Measurements from ENCODE around the gene ATF2. TPM values are rescaled to one million over a fixed set of nuclear protein-coding genes. Genes with fewer than 3 reads are reported as not detected.
A peak's percentile ranks its signal among the peaks of the same experiment; 100 is the strongest.

Gene ATF2
- total and polyA plus RNA-seq, 2 of the 13 experiments (the other 11 are each of a cell fraction or from before 2014, with no cell fraction given): 91.6 to 95.1 TPM

- peak in 1 of 2 experiments; percentile 13; a peak in 2 of 4 replicates for TF ChIP-seq HMGXB4 (CRISPR knock-in tag; IDR thresholded peaks at IDR 0.05; ENCODE audit: borderline replicate concordance in 1 of 2, low read depth in 1 of 2)
- TF ChIP-seq ZNF772 (CRISPR knock-in tag; IDR thresholded peaks at IDR 0.05): 0 out of 2 replicates have a peak, but pooled peaks have one; percentile 10
- TF ChIP-seq, protein P1, sequence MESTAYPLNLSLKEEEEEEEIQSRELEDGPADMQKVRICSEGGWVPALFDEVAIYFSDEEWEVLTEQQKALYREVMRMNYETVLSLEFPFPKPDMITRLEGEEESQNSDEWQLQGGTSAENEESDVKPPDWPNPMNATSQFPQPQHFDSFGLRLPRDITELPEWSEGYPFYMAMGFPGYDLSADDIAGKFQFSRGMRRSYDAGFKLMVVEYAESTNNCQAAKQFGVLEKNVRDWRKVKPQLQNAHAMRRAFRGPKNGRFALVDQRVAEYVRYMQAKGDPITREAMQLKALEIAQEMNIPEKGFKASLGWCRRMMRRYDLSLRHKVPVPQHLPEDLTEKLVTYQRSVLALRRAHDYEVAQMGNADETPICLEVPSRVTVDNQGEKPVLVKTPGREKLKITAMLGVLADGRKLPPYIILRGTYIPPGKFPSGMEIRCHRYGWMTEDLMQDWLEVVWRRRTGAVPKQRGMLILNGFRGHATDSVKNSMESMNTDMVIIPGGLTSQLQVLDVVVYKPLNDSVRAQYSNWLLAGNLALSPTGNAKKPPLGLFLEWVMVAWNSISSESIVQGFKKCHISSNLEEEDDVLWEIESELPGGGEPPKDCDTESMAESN (CRISPR knock-in tag; conservative IDR thresholded peaks at IDR 0.05): no peak
- no peak for TF ChIP-seq SOX6 (IDR thresholded peaks at IDR 0.05)
- TF ChIP-seq SOX6 (CRISPR knock-in tag; IDR thresholded peaks at IDR 0.05): peak; percentile 39; the same call in 1 of the 2 replicates
- TF ChIP-seq NKX3-1 (CRISPR knock-in tag; IDR thresholded peaks at IDR 0.05): peak; percentile 57; the same call in 1 of the 2 replicates
- no peak for TF ChIP-seq NR0B2 (CRISPR knock-in tag; IDR thresholded peaks at IDR 0.05)
- no peak for TF ChIP-seq HMGA1 (CRISPR knock-in tag; conservative IDR thresholded peaks at IDR 0.05)
- TF ChIP-seq ZNF124 (CRISPR knock-in tag; IDR thresholded peaks at IDR 0.05): no peak
- TF ChIP-seq YEATS2 (CRISPR knock-in tag; IDR thresholded peaks at IDR 0.05; ENCODE audit: borderline replicate concordance): peak; percentile 43; the same call in 1 of the 2 replicates
- peak; percentile 46; the same call in 1 of the 2 replicates for TF ChIP-seq KMT2A (CRISPR knock-in tag; IDR thresholded peaks at IDR 0.05)
- TF ChIP-seq PAXIP1 (CRISPR knock-in tag; conservative IDR thresholded peaks at IDR 0.05): peak; percentile 53; the same call in 1 of the 2 replicates
- no peak for TF ChIP-seq EEA1 (CRISPR knock-in tag; IDR thresholded peaks at IDR 0.05; ENCODE audit: borderline replicate concordance)
- TF ChIP-seq ZBTB10 (CRISPR knock-in tag; IDR thresholded peaks at IDR 0.05; ENCODE audit: borderline replicate concordance): 0 out of 2 replicates have a peak, but pooled peaks have one; percentile 42
These were observed 137.4 kb downstream of the ATF2 start (continued) for GRCh38 chr2:175030380-175031271.

Measured in HepG2 (cell line).